WERI-Rb-1 (cell line): Measurements from ENCODE around the gene TIMP3.
"Not testable (repeated sequence)": the region's sequence is repeated elsewhere in the genome, so short reads cannot be mapped to it uniquely, and the experiment has no call there.

Source experiments
- DNase-seq: peaks from one replicate; pipeline ENCODE4 v3.0.0-alpha.2; 2020
- H3K27ac ChIP-seq: fragments of 250-450 bp; sonication (Bioruptor Pico); 2 replicates; pipeline ENCODE4 v1.5.1; 2020; ENCODE audit warnings: mild to moderate bottlenecking, moderate library complexity
- H3K27me3 ChIP-seq: fragments of 250-450 bp; sonication (Bioruptor Pico); 2 replicates; pipeline ENCODE4 v1.5.1; 2021; ENCODE audit warnings: mild to moderate bottlenecking, low read depth, moderate library complexity; ENCODE audit not compliant: insufficient read depth, severe bottlenecking
- H3K36me3 ChIP-seq: fragments of 250-450 bp; sonication (Bioruptor Pico); 2 replicates; pipeline ENCODE4 v1.5.1; 2020; ENCODE audit warnings: mild to moderate bottlenecking, moderate library complexity
- H3K4me3 ChIP-seq: 2 replicates; pipeline ENCODE4 v1.5.1; 2011; ENCODE audit warnings: low read depth, mild to moderate bottlenecking, control low read depth, low read length
- H3K9me3 ChIP-seq: fragments of 250-450 bp; sonication (Bioruptor Pico); 2 replicates; pipeline ENCODE4 v1.5.1; 2021; ENCODE audit warnings: mild to moderate bottlenecking, moderate library complexity; ENCODE audit not compliant: severe bottlenecking
- TF ChIP-seq, protein P1 (sequence below): IDR thresholded peaks from 2 replicates; pipeline ENCODE4 v1.5.1; 2011; ENCODE audit warnings: low read depth, mild to moderate bottlenecking, control low read depth, inconsistent platforms, low read length

The TIMP3 gene

DNA sequence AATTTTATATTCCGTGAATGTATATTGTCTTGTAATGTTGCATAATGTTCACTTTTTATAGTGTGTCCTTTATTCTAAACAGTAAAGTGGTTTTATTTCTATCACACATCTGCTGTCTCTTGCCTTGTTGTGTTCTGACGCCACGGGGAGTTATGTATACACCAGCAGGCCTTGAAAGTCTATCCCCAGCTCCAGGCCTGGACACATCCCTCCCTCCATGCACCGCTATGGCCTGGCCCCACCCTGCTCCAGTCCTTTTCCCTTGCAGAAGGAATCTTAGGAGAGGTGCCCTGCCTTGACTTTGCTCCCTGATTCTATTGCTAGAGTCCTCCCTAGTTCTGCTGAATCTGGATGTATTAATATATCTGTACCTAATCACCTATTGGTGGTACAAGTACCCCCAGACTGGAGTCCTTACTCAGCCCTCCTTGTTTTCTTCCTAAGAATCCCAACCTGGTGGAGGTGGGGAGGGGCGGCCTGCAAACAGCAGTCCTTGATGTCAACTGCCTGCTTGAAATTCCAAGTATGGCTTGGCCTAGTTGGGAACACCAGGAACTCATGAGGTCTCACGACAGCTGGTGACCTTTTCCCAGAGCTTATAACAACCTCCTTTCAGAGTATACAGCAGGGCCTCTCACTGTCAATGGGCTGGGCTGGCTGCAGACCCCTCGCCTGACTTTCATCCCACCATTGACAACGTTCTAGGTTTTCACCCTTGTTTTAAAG, 61.6 kb downstream of the TIMP3 start:
- H3K4me3 ChIP-seq, result no peak overlapping the region
- DNase-seq, result no peak
- H3K9me3 ChIP-seq, result no peaks in the 10 kb centered on the region
- H3K27ac ChIP-seq, result no peak overlapping the region
- TF ChIP-seq, protein P1, sequence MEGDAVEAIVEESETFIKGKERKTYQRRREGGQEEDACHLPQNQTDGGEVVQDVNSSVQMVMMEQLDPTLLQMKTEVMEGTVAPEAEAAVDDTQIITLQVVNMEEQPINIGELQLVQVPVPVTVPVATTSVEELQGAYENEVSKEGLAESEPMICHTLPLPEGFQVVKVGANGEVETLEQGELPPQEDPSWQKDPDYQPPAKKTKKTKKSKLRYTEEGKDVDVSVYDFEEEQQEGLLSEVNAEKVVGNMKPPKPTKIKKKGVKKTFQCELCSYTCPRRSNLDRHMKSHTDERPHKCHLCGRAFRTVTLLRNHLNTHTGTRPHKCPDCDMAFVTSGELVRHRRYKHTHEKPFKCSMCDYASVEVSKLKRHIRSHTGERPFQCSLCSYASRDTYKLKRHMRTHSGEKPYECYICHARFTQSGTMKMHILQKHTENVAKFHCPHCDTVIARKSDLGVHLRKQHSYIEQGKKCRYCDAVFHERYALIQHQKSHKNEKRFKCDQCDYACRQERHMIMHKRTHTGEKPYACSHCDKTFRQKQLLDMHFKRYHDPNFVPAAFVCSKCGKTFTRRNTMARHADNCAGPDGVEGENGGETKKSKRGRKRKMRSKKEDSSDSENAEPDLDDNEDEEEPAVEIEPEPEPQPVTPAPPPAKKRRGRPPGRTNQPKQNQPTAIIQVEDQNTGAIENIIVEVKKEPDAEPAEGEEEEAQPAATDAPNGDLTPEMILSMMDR, result no peak
- H3K27me3 ChIP-seq, result no peaks in the 10 kb centered on the region
- no peaks in the 10 kb centered on the region for H3K36me3 ChIP-seq

DNA sequence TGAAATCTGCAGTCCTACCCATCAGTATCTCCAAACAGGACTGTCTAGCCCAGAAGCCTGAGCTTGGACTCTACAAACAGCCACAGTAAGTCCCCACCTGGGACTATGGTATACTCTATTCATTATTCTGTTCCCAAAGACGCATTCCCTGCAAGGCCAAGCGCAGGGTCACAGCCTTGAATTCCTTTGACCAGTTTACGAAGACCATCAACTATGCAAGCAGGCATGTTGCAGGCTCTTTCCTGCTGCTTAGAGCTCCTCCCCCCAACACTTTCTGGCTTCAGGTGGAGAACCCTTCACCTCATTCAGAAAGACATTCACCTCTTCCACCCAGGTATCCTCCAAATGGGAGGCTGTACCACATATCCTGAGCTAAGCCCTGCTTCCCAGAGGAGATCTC, 62.5 kb downstream of the TIMP3 start:
- TF ChIP-seq, protein P1, result no peak
- no peaks in the 10 kb centered on the region for H3K27me3 ChIP-seq
- no peak for DNase-seq
- H3K9me3 ChIP-seq, result no peaks in the 10 kb centered on the region
- no peaks in the 10 kb centered on the region for H3K36me3 ChIP-seq
- H3K27ac ChIP-seq, result no peak overlapping the region
- H3K4me3 ChIP-seq, result no peak overlapping the region

DNA sequence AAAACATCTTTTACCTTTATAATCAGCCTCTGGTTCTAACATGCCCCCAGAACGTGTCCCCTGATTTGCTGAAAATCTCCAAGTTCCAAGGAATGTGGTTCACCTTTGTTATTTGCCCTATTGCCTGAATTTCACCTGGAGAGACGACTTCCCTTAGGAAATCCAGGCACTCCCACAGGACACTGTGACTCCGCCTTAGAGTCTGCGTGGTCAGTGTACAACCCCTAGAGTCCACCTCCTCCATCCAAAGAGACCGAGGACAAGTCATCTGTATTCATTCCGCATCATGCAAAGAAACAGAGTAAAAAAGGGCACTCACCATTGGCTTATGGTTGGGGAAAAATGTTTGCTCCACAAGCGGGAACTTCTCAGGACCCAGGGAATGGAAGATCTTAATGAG, 63.1 kb downstream of the TIMP3 start:
- no peak for DNase-seq
- H3K4me3 ChIP-seq, result no peak overlapping the region
- no peak overlapping the region for H3K27ac ChIP-seq
- no peaks in the 10 kb centered on the region for H3K9me3 ChIP-seq
- H3K36me3 ChIP-seq, result no peaks in the 10 kb centered on the region
- TF ChIP-seq, protein P1, result no peak
- no peaks in the 10 kb centered on the region for H3K27me3 ChIP-seq

DNA sequence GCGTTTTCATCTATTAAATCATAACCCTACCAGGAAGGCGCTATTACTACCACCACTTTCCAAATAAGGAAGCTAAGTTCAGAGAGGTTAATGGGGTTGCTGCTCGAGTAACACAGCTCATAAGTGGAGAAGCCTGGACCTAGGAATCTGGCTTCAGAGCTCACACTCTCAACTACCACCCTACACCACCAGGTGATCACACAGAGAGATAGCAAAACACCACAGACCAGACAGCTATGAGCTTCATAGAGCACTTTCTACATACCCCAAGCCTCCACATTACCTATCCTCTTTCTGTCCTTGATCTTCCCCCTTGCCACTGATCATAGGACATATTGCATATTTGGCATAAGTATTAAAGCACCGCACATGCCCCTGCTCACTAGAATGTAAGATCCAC, 65.4 kb downstream of the TIMP3 start:
- TF ChIP-seq, protein P1, result no peak
- Histone ChIP-seq H3K9me3 (no peaks in the 10 kb centered on the region), H3K27ac (no peak overlapping the region), H3K27me3 (no peaks in the 10 kb centered on the region), H3K36me3 (no peaks in the 10 kb centered on the region), H3K4me3 (no peak overlapping the region)
- DNase-seq, result no peak

DNA sequence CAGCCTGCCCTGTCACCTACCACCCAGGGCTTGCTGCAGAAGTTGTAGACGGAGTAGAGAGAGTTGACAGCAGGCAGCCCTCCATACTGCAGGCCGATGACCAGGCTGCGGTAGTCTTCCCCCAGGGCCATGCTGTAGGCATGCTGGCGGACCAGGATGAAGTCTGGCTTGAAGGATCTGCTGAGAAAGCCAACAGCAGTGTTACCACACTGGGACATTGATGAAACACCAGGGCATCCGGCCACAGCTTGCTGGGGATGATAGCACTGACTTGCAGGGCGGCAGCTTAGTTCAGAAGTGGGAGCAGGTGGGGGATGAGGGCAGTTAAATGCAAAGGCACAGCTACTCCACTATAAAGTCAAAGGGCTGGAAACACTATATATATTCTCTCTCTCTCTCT, 67.4 kb downstream of the TIMP3 start:
- Histone ChIP-seq H3K27me3 (no peaks in the 10 kb centered on the region), H3K4me3 (no peak overlapping the region), H3K9me3 (no peaks in the 10 kb centered on the region), H3K27ac (no peak overlapping the region), H3K36me3 (no peaks in the 10 kb centered on the region)
- no peak for DNase-seq
- TF ChIP-seq, protein P1, result no peak

DNA sequence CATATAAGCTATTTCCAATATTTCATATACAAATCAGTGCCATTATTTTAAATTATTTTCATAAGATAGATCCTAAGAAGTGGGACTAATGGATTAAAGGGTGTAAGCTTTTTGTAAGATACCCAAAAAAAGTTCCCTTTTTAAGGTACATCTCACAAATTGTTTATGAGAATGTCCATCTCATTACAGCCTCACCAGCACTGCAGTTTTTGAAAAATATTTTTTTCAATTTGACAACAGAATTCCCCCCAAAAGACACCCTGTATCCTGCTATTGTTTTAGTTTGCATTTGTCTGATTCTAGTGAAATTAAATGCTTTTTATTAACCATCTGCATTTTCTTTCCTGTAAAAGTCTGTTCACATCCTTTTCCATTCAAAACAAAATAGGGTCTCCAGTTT, 69.0 kb downstream of the TIMP3 start:
- H3K27me3 ChIP-seq, result no peaks in the 10 kb centered on the region
- DNase-seq, result no peak
- TF ChIP-seq, protein P1, result no peak
- no peaks in the 10 kb centered on the region for H3K9me3 ChIP-seq
- no peak overlapping the region for H3K4me3 ChIP-seq
- no peaks in the 10 kb centered on the region for H3K36me3 ChIP-seq
- H3K27ac ChIP-seq, result no peak overlapping the region

DNA sequence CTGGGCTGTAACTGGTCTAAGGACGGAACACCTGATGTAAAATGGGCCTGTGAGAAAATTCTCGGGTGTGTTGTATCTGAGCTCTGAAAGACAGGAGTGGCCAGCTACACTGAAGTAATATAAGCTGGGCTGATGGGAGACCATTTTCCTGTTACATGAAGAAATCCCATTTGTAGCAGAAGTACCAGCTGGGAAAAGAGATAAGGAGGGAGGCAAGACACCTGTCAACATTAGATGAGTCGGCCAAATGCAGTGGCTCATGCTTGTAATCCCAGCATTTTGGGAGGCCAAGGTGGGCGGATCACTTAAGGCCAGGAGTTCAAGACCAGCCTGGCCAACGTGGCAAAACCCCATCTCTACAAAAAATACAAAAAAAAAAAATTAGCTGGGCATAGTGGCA, 72.1 kb downstream of the TIMP3 start:
- H3K27ac ChIP-seq, DNase-seq, H3K36me3 ChIP-seq: not testable (repeated sequence)

More for the DNA sequence above, 72.1 kb downstream of the TIMP3 start:
- not testable (repeated sequence) for H3K4me3 ChIP-seq, H3K9me3 ChIP-seq, H3K27me3 ChIP-seq
